K562 (cell line): ENCODE measurements around the gene PPIP5K2.

ENCODE experiments used
- POU5F1 ChIP-seq: fragments of 150-350 bp; IDR thresholded peaks from 2 replicates; pipeline ENCODE4 v1.6.1; 2014; ENCODE audit warnings: borderline replicate concordance, low read length, low read depth, mild to moderate bottlenecking; ENCODE audit not compliant: partially characterized antibody
- TAL1 ChIP-seq: fragments of 450-650 bp; IDR thresholded peaks from 2 replicates; pipeline ENCODE4 v1.6.1; 2016; ENCODE audit warnings: mild to moderate bottlenecking

GRCh38 chr5:103245761-103246160 lies 125.7 kb downstream of the PPIP5K2 start:
- TF ChIP-seq TAL1 (no peak), POU5F1 (no peak)
